ENCODE measurements around the gene TGIF1. TPM values are rescaled to one million over a fixed set of nuclear protein-coding genes. Genes with fewer than 3 reads are reported as not detected.
A peak's percentile ranks its signal among the peaks of the same experiment; 100 is the strongest.

The TGIF1 gene
- total RNA-seq, 2 experiments from 2014 or later = 54.6 to 55.4 TPM

DNA sequence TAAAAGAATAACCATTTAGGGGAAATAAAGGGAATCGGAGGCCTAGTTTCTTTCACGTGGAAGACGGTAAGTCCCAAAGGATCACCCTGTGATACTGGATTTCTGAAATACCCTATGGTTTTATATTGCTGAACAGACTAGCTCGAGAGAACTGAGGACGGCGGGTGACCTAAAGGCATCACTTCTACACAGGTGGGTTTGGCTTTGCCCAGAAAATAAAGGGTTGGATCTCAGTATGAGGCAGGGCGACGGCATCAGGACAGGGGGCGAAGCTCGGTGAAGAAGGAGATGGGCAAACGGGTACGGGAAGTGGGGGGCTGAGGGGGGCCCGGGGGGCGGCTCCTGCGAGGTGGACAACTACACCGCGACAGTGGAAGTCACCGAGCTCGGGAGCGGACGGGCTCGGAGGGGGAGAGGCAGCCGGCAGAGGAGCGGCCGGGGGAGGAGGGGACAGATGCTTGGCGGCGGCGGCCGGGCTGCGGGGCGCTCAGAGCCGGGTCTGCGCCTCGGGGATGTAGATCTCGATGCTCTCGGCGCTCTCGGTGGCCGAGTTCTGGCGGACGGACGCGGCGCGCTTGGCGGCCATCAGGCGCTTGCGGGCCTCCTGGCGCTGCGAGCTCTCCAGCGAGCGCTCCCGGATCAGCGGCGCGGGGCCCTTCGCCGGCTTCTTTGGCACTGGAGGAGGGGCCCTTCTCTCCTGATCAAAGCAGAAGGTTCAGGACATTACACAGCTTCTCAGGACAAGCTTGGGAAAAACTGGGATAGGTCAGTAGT, 48.9 kb downstream of the TGIF1 start:
- TF ChIP-seq, protein P1, sequence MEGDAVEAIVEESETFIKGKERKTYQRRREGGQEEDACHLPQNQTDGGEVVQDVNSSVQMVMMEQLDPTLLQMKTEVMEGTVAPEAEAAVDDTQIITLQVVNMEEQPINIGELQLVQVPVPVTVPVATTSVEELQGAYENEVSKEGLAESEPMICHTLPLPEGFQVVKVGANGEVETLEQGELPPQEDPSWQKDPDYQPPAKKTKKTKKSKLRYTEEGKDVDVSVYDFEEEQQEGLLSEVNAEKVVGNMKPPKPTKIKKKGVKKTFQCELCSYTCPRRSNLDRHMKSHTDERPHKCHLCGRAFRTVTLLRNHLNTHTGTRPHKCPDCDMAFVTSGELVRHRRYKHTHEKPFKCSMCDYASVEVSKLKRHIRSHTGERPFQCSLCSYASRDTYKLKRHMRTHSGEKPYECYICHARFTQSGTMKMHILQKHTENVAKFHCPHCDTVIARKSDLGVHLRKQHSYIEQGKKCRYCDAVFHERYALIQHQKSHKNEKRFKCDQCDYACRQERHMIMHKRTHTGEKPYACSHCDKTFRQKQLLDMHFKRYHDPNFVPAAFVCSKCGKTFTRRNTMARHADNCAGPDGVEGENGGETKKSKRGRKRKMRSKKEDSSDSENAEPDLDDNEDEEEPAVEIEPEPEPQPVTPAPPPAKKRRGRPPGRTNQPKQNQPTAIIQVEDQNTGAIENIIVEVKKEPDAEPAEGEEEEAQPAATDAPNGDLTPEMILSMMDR (IDR thresholded peaks at IDR 0.05) = no peak
- H3K4me3 ChIP-seq (ENCODE audit: low read length) = peak overlapping the region; percentile 15
- H3K4me1 ChIP-seq (ENCODE audit: insufficient read depth, low read length) = peaks cover 6% of the 10 kb centered on the region
- intact Hi-C loops (cut with DNase I, micrococcal nuclease) = no loop called here
- peak in 7 of 14 experiments; percentile 2 to 25 (median 4) for DNase-seq
- Mint-ChIP-seq H3K36me3 (ENCODE audit: low read depth) (no peaks in the 10 kb centered on the region), H3K4me1 (ENCODE audit: low read depth) (peaks cover 15% of the 10 kb centered on the region), H3K9me3 (no peaks in the 10 kb centered on the region), H3K4me3 (peak overlapping the region; percentile 75), H3K27me3 (peaks cover 57% of the 10 kb centered on the region), H3K27ac (no peak overlapping the region)
- ChIA-PET POLR2A (interaction anchor here (0.8 kb wide), 1 partner anchor 201 kb away, joined by 3 read pairs; no protein-coding TSS in a partner anchor), CTCF (interaction anchor here (1.1 kb wide), 1 partner anchor 87 kb away, joined by 3 read pairs; no protein-coding TSS in a partner anchor)
- peak; percentile 29 for ATAC-seq (ENCODE audit: poor library complexity)
- no peaks in the 10 kb centered on the region for H3K36me3 ChIP-seq (ENCODE audit: insufficient read depth, low read length)
- peaks cover 22 to 31% of the 10 kb centered on the region in 2 experiments for H3K27me3 ChIP-seq (ENCODE audit: control insufficient read depth in 1 of 2, insufficient read depth in 2 of 2, low read length in 2 of 2)
- H3K9me3 ChIP-seq (ENCODE audit: control insufficient read depth in 1 of 2, insufficient read depth in 1 of 2, low read length in 2 of 2) = no peaks in the 10 kb centered on the region
- no peak overlapping the region for H3K27ac ChIP-seq (ENCODE audit: low read depth in 1 of 2, low read length in 2 of 2)

DNA sequence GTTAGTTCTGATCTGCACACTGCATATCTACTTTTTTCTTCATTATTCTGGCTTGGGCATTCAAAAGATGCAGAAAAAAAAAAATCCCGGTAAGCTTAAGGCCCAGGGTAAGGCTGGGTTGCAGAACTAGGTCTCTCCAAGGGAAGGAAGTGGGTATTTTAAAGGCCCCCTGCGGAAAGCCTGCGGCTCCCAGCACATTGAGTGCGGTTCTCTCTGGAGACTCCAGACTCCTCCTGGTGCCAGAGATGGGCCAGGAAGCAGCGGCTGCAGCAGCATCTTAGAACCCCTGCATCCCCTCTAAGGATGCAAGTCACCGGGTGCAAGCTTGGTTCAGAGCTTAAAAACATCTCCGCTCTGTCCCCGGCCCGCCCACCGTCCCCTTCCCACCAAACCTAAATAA, 49.5 kb downstream of the TGIF1 start:
- DNase-seq (no peak), ATAC-seq (ENCODE audit: poor library complexity) (no peak)
- TF ChIP-seq, protein P1 (IDR thresholded peaks at IDR 0.05) = no peak
- Histone ChIP-seq H3K4me3 (ENCODE audit: low read length) (peak overlapping the region; percentile 15), H3K36me3 (ENCODE audit: insufficient read depth, low read length) (no peaks in the 10 kb centered on the region), H3K27me3 (ENCODE audit: control insufficient read depth in 1 of 2, insufficient read depth in 2 of 2, low read length in 2 of 2) (peaks cover 22 to 31% of the 10 kb centered on the region in 2 experiments), H3K9me3 (ENCODE audit: control insufficient read depth in 1 of 2, insufficient read depth in 1 of 2, low read length in 2 of 2) (no peaks in the 10 kb centered on the region), H3K27ac (ENCODE audit: low read depth in 1 of 2, low read length in 2 of 2) (no peak overlapping the region), H3K4me1 (ENCODE audit: insufficient read depth, low read length) (peaks cover 6% of the 10 kb centered on the region)
- Mint-ChIP-seq H3K9me3 (no peaks in the 10 kb centered on the region), H3K27ac (no peak overlapping the region), H3K27me3 (peaks cover 55% of the 10 kb centered on the region), H3K4me3 (peak overlapping the region; percentile 42), H3K4me1 (ENCODE audit: low read depth) (peaks cover 15% of the 10 kb centered on the region), H3K36me3 (ENCODE audit: low read depth) (no peaks in the 10 kb centered on the region)
- ChIA-PET POLR2A (interaction anchor here (0.8 kb wide), 1 partner anchor 202 kb away, joined by 3 read pairs; no protein-coding TSS in a partner anchor), CTCF (interaction anchor here (1.1 kb wide), 1 partner anchor 86 kb away, joined by 3 read pairs; no protein-coding TSS in a partner anchor)
- intact Hi-C loops (cut with DNase I, micrococcal nuclease) = no loop called here

DNA sequence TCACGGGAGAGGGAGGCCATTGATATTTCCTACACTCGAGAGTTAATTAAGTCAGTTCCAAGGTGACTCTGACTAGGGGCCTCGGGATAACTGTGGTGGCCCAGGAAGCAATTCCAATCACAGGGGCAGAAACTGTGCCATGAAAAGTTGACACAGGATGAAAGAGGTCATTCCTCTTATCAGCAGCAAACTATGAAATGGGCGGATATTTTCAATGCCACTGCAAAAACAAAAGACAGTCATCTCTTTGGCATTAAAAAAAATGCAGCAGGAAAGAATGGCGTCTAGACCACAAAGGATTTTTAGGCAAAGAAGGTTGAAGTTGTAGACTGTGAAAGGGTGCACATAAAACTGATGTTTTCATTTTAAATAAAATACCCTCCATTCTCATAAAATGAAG, 50.0 kb downstream of the TGIF1 start:
- H3K27ac Mint-ChIP-seq = no peak overlapping the region
- Histone ChIP-seq H3K9me3 (ENCODE audit: control insufficient read depth in 1 of 2, insufficient read depth in 1 of 2, low read length in 2 of 2) (no peaks in the 10 kb centered on the region), H3K27me3 (ENCODE audit: control insufficient read depth in 1 of 2, insufficient read depth in 2 of 2, low read length in 2 of 2) (peaks cover 22 to 31% of the 10 kb centered on the region in 2 experiments), H3K4me1 (ENCODE audit: insufficient read depth, low read length) (peaks cover 6% of the 10 kb centered on the region), H3K36me3 (ENCODE audit: insufficient read depth, low read length) (no peaks in the 10 kb centered on the region), H3K27ac (ENCODE audit: low read depth in 1 of 2, low read length in 2 of 2) (no peak overlapping the region), H3K4me3 (ENCODE audit: low read length) (no peak overlapping the region)
- TF ChIP-seq, protein P1 (IDR thresholded peaks at IDR 0.05) = no peak
- ATAC-seq (ENCODE audit: poor library complexity) (no peak), DNase-seq (no peak)
- H3K4me3 Mint-ChIP-seq = no peak overlapping the region
- intact Hi-C loops (cut with DNase I, micrococcal nuclease) = no loop called here
- ChIA-PET CTCF (no interaction called here), POLR2A (interaction anchor here (0.8 kb wide), 1 partner anchor 203 kb away, joined by 3 read pairs; no protein-coding TSS in a partner anchor)
- no peaks in the 10 kb centered on the region for H3K36me3 Mint-ChIP-seq (ENCODE audit: low read depth)
- peaks cover 15% of the 10 kb centered on the region for H3K4me1 Mint-ChIP-seq (ENCODE audit: low read depth)
- H3K9me3 Mint-ChIP-seq = no peaks in the 10 kb centered on the region
- H3K27me3 Mint-ChIP-seq = peaks cover 55% of the 10 kb centered on the region
